Fibroblast of villous mesenchyme (primary cell): ENCODE data around the gene SPATA6. TPM values are rescaled to one million over a fixed set of nuclear protein-coding genes. Genes with fewer than 3 reads are reported as not detected.
"Not testable (repeated sequence)": the region's sequence is repeated elsewhere in the genome, so short reads cannot be mapped to it uniquely, and the experiment has no call there.

ENCODE experiments used
- DNase-seq: peaks from one replicate; pipeline ENCODE4 v3.0.0-alpha.2; 2010; ENCODE audit warnings: low read depth
- H3K4me3 ChIP-seq: 2 replicates; pipeline ENCODE4 v1.5.1; 2011; ENCODE audit warnings: low read depth, mild to moderate bottlenecking, low read length
- total RNA-seq: library from RNA; depleted of rRNA; stranded (reverse); fragments of >200 nt; gene quantifications from 2 replicates; pipeline ENCODE4 v1.2.3, GENCODE V29; 2012
- TF ChIP-seq, protein P1 (sequence below): IDR thresholded peaks from 2 replicates; pipeline ENCODE4 v1.5.1; 2012; ENCODE audit warnings: low read depth, mild to moderate bottlenecking, low read length; ENCODE audit not compliant: insufficient read depth

Gene SPATA6
- total RNA-seq, 1 donor, result 4.7 TPM

DNA sequence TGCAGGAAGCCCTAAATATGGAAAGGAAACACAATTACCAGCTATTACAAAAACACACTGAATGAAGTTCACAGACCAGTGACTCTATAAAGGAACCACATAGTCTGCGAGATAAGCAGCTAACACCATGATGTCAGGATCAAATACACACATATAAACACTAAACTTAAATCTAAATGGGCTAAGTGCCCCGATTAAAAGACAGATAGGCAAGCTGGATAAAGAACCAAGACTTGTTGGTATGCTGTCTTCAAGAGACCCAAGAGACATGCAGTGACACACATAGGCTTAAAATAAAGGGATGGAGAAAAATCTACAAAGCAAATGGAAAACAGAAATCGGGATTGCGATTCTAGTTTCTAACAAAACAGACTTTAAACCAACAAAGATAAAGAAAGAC is 127.6 kb downstream of the SPATA6 start:
- H3K4me3 ChIP-seq, result no peak overlapping the region
- TF ChIP-seq, protein P1, sequence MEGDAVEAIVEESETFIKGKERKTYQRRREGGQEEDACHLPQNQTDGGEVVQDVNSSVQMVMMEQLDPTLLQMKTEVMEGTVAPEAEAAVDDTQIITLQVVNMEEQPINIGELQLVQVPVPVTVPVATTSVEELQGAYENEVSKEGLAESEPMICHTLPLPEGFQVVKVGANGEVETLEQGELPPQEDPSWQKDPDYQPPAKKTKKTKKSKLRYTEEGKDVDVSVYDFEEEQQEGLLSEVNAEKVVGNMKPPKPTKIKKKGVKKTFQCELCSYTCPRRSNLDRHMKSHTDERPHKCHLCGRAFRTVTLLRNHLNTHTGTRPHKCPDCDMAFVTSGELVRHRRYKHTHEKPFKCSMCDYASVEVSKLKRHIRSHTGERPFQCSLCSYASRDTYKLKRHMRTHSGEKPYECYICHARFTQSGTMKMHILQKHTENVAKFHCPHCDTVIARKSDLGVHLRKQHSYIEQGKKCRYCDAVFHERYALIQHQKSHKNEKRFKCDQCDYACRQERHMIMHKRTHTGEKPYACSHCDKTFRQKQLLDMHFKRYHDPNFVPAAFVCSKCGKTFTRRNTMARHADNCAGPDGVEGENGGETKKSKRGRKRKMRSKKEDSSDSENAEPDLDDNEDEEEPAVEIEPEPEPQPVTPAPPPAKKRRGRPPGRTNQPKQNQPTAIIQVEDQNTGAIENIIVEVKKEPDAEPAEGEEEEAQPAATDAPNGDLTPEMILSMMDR, result no peak
- no peak for DNase-seq

DNA sequence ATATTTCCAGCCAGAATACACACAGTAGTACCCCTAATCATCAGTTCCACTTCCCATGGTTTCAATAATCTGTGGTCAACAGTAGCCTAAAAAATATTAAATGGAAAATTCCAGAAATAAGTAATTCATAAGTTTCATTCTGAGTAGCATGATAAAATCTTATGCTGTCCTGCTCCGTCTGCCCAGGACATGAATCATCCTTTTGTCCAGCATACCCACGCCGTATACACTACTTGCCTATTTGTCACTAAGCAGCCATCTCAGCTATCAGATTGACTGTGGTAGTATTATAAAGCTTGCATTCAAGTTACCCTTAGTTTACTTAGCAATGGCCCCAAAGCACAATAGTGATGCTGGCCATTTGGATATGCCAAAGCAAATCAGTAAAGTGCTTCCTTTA is 130.8 kb downstream of the SPATA6 start:
- TF ChIP-seq, protein P1, result no peak
- H3K4me3 ChIP-seq, result no peak overlapping the region
- DNase-seq, result no peak

GRCh38 chr1:48338257-48338656 is 133.7 kb downstream of the SPATA6 start:
- TF ChIP-seq, protein P1, result no peak
- no peak for DNase-seq
- no peak overlapping the region for H3K4me3 ChIP-seq

DNA sequence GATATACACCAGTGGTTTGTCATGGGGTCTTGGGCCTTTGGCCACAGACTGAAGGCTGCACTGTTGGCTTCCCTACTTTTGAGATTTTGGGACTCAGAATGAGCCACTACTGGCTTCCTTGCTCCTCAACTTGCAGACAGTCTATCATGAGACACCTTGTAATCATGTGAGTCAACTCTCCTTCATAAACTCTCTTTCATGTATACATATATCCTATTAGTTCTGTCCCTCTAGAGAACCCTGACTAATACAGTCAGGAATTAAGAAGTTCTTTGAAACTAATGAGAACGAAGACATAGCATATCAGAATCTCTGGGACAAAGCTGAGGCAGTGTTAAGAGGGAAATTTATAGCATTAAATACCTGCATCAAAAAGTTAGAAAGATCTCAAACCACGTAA is 138.7 kb downstream of the SPATA6 start:
- DNase-seq, result no peak
- no peak overlapping the region for H3K4me3 ChIP-seq
- TF ChIP-seq, protein P1, result no peak

GRCh38 chr1:48332115-48332514 is 139.9 kb downstream of the SPATA6 start:
- no peak overlapping the region for H3K4me3 ChIP-seq
- DNase-seq, result no peak

DNA sequence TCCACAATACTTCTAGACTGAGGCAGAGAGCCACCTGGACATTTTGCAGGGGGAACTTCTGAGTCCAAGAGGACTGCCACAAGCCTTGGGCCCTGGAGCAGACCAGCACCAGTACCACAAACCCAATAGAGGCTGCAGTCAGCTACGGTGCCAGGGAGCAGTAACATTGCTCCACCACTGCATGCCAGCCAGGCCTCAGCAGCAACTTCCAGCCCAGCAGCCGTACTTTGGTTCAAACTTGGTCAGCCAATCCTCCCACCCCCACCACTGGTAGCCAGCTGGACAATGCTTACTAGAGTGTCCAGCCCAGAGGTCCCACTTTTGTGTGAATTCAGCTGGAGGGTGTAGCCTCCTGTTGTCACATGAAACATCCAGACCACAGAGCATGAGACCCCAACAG is 142.1 kb downstream of the SPATA6 start:
- no peak overlapping the region for H3K4me3 ChIP-seq
- TF ChIP-seq, protein P1, result no peak
- DNase-seq, result no peak

More at GRCh38 chr1:48332115-48332514, 139.9 kb downstream of the SPATA6 start:
- TF ChIP-seq, protein P1, result no peak

DNA sequence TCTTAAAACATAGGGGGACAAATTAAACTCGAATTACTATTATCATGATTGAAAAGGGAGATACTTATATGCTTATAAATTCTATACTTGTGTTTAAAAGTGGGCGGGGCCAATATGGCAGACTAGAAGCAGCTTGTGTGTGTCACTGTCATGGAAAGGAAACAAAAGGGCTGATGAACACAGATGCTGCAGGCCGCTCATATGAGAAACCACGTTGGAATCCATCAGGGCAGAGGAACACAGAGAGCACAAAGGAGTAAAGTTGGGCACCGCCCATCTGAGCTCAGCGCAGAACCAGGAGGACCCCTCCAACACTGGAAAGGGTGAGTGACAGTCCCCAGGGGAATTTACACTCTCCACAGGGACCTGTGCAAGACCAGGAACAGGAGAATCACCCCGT is 142.5 kb downstream of the SPATA6 start:
- TF ChIP-seq, protein P1, result no peak
- H3K4me3 ChIP-seq, result no peak overlapping the region
- no peak for DNase-seq

DNA sequence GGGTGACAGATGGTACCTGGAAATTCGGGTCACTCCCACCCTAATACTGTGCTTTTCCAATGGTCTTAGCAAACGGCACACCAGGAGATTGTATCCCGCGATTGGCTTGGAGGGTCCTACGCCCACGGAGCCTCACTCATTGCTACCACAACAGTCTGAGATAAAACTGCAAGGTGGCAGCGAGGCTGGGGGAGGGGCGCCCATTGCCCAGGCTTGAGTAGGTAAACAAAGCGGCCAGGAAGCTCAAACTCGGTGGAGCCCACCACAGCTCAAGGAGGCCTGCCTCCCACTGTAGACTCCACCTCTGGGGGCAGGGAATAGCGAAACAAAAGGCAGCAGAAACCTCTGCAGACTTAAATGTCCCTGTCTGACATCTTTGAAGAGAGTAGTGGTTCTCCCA is 160.2 kb downstream of the SPATA6 start:
- not testable (repeated sequence) for H3K4me3 ChIP-seq, DNase-seq
